GM19043 (cell line): Measurements from ENCODE around the gene AKAP6.

Experiments used
- ATAC-seq: cut with Tn5 transposase; IDR thresholded peaks from one replicate; pipeline ENCODE4 v1.9.1; 2021; ENCODE audit warnings: low read depth; ENCODE audit not compliant: unreplicated experiment

The AKAP6 gene

DNA sequence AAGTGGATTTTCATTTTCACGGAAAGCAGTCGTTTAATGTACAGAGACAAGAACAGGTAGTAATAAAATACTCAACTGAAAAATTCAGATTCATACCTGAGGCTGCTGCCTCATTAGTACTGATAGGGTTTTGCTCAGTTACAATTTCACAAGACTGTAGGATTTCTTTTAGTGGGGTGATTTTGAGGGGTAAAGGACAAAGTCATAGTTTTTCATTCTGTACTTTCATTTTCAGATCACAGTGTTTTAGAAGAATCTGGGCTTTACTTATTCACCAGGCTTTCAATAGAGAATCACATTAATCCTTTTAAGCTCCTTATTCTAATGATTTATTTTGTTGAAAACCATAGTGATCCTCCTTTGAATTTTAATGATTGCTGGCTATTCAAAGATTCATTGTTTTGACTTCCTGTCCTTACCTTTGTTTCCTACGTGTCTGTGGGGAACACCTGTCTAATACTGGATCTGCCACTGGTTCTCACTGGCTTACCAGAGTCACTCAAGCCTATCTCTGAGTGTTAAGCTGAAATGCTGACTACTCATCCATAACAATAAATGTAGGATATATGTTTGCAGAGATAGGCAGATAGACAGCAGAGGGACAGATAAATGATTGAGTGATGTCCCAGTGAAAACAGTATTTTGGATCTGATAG lies 365.8 kb downstream of the AKAP6 start:
- ATAC-seq, result no peak

- ATAC-seq, result no peak
These were observed 367.4 kb downstream of the AKAP6 start for GRCh38 chr14:32696325-32697091.

- no peak for ATAC-seq
These were observed 368.0 kb downstream of the AKAP6 start for GRCh38 chr14:32697114-32697513.

- ATAC-seq, result no peak
These were observed 368.6 kb downstream of the AKAP6 start for GRCh38 chr14:32697704-32698103.

DNA sequence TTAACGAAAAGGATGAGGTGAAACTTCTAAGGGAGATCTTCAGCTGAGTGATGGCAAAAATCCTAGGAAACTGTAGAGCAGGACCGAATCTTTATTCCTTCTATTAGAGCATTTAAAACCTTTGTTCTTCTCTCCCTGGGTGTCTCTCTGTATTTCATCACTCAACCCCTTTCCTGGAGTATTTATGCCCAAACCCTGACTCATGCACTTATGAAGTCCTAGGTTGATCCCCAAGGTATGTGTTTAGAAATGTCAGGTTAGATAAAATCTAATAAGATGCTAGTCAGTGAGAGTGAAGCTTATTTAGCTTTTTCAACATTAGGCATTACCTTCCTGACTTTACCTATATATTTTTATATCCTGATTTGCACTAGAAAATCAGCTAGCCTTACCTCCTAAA lies 369.7 kb downstream of the AKAP6 start:
- ATAC-seq, result no peak

GRCh38 chr14:32701475-32701874 lies 372.4 kb downstream of the AKAP6 start:
- no peak for ATAC-seq

DNA sequence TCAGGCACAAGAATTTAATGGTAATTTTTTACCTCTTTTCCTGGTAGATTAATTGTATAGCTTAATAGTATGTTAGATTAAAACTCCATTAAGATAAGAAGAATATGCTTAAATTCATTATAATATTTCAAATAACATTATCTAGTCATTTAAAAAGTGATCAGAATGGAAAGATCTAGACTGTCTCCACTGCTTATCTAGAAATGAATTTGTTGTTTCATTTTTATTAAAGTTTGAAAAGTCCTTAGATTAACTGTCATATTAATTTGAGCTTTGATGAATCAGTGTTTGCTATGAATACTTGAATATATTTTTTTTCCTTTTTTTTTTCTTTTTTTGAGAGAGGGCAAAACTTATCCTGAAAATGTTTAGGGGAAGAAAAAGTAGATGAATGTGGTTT lies 373.0 kb downstream of the AKAP6 start:
- ATAC-seq, result no peak

DNA sequence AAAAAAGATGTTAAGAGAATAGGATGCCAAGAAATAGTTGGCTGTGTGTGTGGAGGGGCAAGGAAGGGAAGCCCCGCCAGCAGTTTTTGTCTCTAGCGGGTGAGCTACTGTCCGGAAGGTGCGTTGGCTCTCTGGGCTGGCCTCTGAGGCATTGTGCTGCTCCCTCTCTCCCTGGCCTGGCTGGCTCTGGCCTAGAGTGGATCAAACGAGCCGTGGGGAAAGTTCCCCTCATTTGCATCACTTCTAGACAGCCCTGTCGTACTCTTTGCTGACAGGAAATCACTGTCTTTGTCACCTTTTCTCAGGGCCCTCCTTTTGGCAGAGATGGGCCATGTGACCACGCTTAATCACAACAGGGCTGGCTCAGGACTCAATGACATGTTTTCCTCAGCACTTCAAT lies 373.5 kb downstream of the AKAP6 start:
- peak; percentile 85 for ATAC-seq

DNA sequence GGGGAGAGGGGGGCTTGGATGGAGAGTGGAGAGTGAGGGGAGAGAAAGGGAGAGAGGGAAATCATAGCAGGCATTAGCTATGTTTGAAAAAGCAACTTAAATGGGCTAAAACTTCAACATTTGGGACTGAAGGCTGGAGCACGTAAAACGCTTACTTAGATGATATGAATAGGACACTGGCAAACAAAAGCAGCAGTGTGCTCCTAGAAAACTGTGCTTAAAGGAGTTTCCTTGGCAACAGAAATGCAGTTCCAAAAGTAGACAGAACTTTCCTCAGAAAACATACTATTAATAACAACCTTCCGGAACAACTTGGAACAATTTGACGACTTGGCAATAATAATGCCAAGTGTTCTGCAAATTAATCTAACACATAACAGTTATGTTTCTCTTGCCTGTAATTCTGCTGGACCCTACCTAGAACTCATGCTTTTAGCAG lies 374.1 kb downstream of the AKAP6 start:
- ATAC-seq, result no peak

DNA sequence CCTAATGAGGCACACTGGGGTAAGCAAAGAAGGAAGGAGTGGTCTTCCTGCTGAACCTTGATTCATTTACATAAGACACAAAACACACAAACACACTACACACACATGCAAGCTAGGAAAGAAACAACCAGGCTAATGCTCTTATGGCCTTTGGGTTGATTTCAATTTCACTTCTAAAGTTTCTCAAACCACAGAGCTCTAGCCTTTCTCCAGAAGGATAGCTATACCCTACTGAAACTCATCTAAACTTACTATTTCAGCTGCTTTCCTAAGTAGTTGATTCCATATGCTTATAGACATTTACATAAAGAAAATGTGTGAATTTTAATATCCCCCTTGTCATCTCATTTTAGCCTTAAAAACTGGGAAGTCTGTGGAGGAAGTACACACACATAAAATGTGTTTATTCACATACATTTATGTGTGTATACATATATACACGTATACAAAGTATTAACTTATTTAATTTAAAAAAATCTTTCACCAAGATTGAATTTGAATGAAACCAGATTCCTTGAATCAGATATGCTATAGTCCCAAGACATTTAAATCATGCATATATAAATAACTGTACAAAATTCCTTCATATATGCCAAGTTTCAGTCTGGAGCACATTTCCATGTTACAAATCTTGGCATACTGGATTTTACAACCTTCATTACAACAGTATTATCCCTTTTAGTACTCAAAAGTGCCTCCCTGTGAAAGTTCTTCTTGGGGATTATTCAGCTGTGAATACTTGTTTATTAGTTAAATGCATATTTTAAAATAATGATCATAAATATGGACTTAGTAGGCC lies 377.8 kb downstream of the AKAP6 start:
- no peak for ATAC-seq

GRCh38 chr14:32707742-32708500 lies 378.8 kb downstream of the AKAP6 start:
- no peak for ATAC-seq

GRCh38 chr14:32709027-32709426 lies 379.9 kb downstream of the AKAP6 start:
- ATAC-seq, result no peak

DNA sequence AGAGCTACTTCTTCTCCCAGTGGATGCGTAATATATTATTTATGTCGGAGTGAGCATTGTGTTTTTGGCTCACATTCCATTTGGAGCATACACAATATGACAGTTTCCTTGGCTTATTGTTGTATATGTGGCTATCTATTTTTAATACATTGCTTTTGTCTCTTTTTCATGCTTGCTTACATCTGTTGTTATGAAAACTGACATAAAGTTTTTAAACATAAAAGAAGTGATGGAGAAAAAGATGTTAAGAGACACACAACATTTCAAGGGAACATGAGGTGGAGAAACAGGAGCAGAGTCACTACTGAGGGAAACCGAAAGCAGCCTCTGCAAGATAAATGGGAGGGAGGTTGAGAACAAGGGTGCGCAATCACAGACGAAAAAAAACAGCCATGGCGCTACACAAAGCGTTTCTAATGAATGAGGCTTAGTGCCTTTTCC lies 381.2 kb downstream of the AKAP6 start:
- ATAC-seq, result no peak

GRCh38 chr14:32710731-32711680 lies 381.9 kb downstream of the AKAP6 start:
- ATAC-seq, result peak; percentile 52

GRCh38 chr14:32713856-32714255 lies 384.8 kb downstream of the AKAP6 start:
- no peak for ATAC-seq

- ATAC-seq, result no peak
These were observed 390.5 kb downstream of the AKAP6 start for GRCh38 chr14:32719601-32720000.

DNA sequence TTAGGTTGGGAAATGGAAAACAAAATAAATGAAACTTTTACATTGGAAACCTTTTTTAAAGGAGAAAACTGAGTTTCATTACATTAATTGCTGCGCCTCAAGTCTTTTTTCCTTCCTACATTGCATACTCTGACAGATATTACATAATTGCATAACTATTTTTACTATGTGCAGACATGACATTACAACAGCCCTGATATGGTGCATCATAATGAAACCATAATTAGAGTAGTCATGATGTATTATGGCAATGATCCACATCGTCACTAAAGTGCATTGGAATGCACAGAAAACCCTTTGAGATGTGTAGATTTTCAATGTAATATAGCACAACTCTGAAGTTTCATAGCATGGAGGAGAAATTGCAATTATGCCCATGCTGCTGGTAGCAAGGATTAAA lies 391.8 kb downstream of the AKAP6 start:
- no peak for ATAC-seq

GRCh38 chr14:32722631-32723183 lies 393.6 kb downstream of the AKAP6 start:
- no peak for ATAC-seq

GRCh38 chr14:32724867-32725471 lies 395.9 kb downstream of the AKAP6 start:
- ATAC-seq, result no peak
